Activated naive CD8-positive, alpha-beta T cell (primary cell): ENCODE data around the gene GHDC.
"Not testable (repeated sequence)": the region's sequence is repeated elsewhere in the genome, so short reads cannot be mapped to it uniquely, and the experiment has no call there.

ENCODE experiments used
- H3K27ac Mint-ChIP-seq: one replicate; pipeline ENCODE4 v1.8.0; 2021; ENCODE audit warnings: mixed read lengths
- H3K27me3 Mint-ChIP-seq: one replicate; pipeline ENCODE4 v1.8.0; 2021; ENCODE audit warnings: mixed read lengths
- H3K36me3 Mint-ChIP-seq: one replicate; pipeline ENCODE4 v1.8.0; 2021; ENCODE audit warnings: mixed read lengths
- H3K4me1 Mint-ChIP-seq: one replicate; pipeline ENCODE4 v1.8.0; 2021; ENCODE audit warnings: low read depth, mixed read lengths
- H3K4me3 Mint-ChIP-seq: one replicate; pipeline ENCODE4 v1.8.0; 2021; ENCODE audit warnings: mild to moderate bottlenecking, mixed read lengths
- H3K9me3 Mint-ChIP-seq: one replicate; pipeline ENCODE4 v1.8.0; 2021; ENCODE audit warnings: low read depth, mixed read lengths

The GHDC gene

DNA sequence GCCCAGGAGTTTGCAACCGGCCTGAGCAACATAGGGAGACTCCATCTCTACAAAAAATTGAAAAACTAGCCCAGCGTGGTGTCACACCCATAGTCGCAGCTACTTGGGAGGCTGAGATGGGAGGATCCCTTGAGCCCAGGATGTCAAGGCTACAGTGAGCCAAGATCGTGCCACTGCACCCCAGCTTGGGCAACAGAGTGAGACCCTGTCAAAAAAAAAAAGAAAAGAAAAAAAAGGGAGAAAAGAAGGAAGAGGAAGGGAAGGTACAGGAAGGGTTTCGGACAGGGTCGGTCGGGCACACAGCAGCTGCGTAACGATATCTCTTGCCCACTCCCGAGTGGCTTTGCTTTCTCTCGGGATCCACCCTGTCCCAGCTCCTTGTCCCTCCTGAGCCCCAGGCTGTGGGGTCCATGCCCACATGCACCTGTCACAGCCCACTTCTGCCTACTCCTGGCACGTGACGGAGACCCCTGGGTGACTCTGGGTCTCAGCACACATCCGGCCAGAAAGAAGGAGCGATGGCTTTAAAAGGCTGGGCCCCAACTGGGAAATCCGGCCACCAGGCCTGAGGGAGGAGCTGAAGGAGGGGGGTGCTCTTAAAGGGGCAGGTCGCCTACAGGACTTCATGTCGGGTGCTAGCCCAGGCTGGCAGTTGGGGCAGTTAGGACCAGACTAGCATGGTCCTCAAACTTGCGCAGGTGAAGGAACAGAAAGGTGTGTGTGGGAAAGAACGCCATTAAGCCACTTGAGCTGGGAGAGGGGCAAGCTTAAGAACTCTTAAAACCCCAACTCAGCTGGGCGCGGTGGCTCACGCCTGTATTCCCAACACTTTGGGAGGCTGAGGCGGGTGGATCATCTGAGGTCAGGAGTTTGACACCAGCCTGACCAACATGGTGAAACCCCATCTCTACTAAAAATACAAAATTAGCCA is at the start of gene GHDC:
Gene GHDC, minus strand, starts transcription at position 526 of the 931 bp plus-strand sequence. CDS start 913 bp downstream, outside the sequence.
- Mint-ChIP-seq H3K27ac (peak within 1 kb of the TSS; percentile 90), H3K9me3 (no peaks in the 10 kb centered on the region), H3K36me3 (no peaks in the 10 kb centered on the region), H3K4me1 (peaks cover 23% of the 10 kb centered on the region), H3K27me3 (no peaks in the 10 kb centered on the region), H3K4me3 (peak within 1 kb of the TSS; percentile 98)

DNA sequence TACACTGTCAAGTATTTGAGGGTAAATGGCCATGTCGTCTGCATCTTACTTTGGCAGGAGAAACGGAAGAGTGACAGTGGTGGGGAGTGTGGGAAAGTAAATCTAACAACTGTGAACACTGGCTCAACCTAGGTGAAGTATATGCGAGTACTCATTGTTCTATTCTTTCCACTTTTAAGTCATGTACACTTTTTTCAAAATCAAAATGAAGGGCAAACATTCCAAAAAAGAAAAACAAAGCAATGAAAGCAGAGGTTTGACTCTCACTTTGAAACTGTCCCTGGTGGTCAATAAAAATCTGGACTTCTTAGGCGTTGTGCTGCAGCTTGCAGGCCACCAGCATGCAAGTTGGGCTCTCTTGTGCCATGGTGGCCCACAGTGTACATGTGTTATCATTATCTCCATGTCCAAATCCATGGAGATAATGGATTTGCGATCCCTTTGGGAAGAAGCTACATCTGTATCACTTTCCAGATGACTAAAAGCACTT is 49.2 kb upstream of the GHDC start:
- Mint-ChIP-seq H3K27ac (peak overlapping the region; percentile 46), H3K4me3 (no peak overlapping the region), H3K4me1 (peaks cover 56% of the 10 kb centered on the region), H3K36me3 (no peaks in the 10 kb centered on the region), H3K9me3 (no peaks in the 10 kb centered on the region), H3K27me3 (no peaks in the 10 kb centered on the region)

- no peaks in the 10 kb centered on the region for H3K9me3 Mint-ChIP-seq
- H3K27ac Mint-ChIP-seq = no peak overlapping the region
- H3K36me3 Mint-ChIP-seq = no peaks in the 10 kb centered on the region
- H3K27me3 Mint-ChIP-seq = no peaks in the 10 kb centered on the region
- peaks cover 46% of the 10 kb centered on the region for H3K4me1 Mint-ChIP-seq
- H3K4me3 Mint-ChIP-seq = no peak overlapping the region
These were observed 47.6 kb upstream of the GHDC start for GRCh38 chr17:42241871-42242270.

DNA sequence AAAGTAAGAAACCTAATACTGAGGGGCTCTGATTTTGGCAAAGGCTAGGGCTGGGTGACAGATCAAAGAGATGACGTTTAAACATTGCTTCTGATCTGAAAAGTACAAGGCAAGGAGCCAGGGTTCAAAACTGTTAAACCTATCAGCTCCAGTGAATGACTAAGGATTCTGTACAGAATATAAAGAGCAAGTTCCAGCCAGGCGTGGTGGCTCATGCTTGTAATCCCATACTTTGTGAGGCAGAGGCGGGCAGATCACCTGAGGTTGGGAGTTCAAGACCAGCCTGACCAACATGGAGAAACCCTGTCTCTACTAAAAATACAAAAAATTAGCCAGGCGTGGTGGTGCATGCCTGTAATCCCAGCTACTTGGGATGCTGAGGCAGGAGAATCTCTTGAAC is 46.6 kb upstream of the GHDC start:
- not testable (repeated sequence) for H3K9me3 Mint-ChIP-seq, H3K4me3 Mint-ChIP-seq, H3K36me3 Mint-ChIP-seq, H3K27me3 Mint-ChIP-seq
- Mint-ChIP-seq H3K27ac (peak overlapping the region; percentile 54), H3K4me1 (peaks cover 43% of the 10 kb centered on the region)

- Mint-ChIP-seq H3K27me3 (no peaks in the 10 kb centered on the region), H3K4me1 (peaks cover 45% of the 10 kb centered on the region), H3K36me3 (no peaks in the 10 kb centered on the region), H3K27ac (peak overlapping the region; percentile 54), H3K9me3 (no peaks in the 10 kb centered on the region), H3K4me3 (no peak overlapping the region)
These were observed 45.9 kb upstream of the GHDC start for GRCh38 chr17:42240201-42240600.

- not testable (repeated sequence) for H3K27me3 Mint-ChIP-seq, H3K9me3 Mint-ChIP-seq, H3K4me3 Mint-ChIP-seq, H3K36me3 Mint-ChIP-seq, H3K27ac Mint-ChIP-seq
- peaks cover 49% of the 10 kb centered on the region for H3K4me1 Mint-ChIP-seq
These were observed 45.3 kb upstream of the GHDC start for GRCh38 chr17:42239576-42239975.

DNA sequence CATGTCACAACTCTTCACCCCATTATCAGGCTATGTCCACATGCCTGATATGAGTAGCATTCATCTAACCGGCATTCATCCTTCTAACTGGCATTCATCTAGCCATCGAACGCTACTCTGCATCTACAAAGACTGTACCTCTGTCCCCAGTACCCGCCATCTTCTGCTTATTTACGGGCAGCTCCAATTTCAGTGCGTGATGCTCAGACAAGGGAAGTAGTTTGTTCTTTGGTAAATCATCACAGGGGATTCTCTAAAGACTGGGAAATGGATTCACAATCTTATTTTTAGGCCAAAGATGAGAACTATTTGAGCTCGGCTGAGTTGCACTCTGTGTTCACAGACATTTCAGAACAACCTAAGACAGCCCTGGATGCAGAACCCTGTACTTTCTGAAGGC is 42.5 kb upstream of the GHDC start:
- no peak overlapping the region for H3K4me3 Mint-ChIP-seq

DNA sequence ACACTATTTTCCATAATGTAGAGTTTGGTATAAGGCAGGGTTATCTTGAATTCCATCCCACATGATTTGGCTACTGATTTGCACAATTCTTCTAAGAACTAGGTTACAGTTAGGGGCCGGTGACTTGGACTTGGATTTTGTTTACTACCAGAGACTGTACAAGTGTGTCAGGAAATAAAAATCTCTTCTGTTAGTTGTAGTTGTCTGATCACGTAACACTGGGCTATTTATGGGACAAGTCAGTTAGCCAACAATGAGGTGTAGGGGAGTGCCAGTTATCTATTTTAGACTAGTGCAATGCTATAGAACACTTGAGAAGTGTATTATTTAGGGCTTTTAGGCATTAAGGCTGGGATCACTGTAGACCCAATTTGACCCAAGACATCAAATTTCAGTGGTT is 39.7 kb upstream of the GHDC start:
- Mint-ChIP-seq H3K27me3 (no peaks in the 10 kb centered on the region), H3K9me3 (no peaks in the 10 kb centered on the region), H3K36me3 (no peaks in the 10 kb centered on the region), H3K27ac (peak overlapping the region; percentile 34), H3K4me3 (no peak overlapping the region), H3K4me1 (peaks cover 38% of the 10 kb centered on the region)

More for the DNA sequence above, 42.5 kb upstream of the GHDC start:
- Mint-ChIP-seq H3K9me3 (no peaks in the 10 kb centered on the region), H3K27ac (peak overlapping the region; percentile 2), H3K27me3 (no peaks in the 10 kb centered on the region), H3K36me3 (no peaks in the 10 kb centered on the region), H3K4me1 (peaks cover 44% of the 10 kb centered on the region)

GRCh38 chr17:42233156-42233555 is 38.9 kb upstream of the GHDC start:
- Mint-ChIP-seq H3K9me3 (no peaks in the 10 kb centered on the region), H3K4me3 (no peak overlapping the region), H3K27ac (no peak overlapping the region), H3K36me3 (no peaks in the 10 kb centered on the region), H3K4me1 (peaks cover 39% of the 10 kb centered on the region), H3K27me3 (no peaks in the 10 kb centered on the region)

- Mint-ChIP-seq H3K36me3 (no peaks in the 10 kb centered on the region), H3K4me3 (no peak overlapping the region), H3K27me3 (no peaks in the 10 kb centered on the region), H3K9me3 (no peaks in the 10 kb centered on the region), H3K4me1 (peaks cover 30% of the 10 kb centered on the region), H3K27ac (peak overlapping the region; percentile 34)
These were observed 35.9 kb upstream of the GHDC start for GRCh38 chr17:42230225-42230624.

DNA sequence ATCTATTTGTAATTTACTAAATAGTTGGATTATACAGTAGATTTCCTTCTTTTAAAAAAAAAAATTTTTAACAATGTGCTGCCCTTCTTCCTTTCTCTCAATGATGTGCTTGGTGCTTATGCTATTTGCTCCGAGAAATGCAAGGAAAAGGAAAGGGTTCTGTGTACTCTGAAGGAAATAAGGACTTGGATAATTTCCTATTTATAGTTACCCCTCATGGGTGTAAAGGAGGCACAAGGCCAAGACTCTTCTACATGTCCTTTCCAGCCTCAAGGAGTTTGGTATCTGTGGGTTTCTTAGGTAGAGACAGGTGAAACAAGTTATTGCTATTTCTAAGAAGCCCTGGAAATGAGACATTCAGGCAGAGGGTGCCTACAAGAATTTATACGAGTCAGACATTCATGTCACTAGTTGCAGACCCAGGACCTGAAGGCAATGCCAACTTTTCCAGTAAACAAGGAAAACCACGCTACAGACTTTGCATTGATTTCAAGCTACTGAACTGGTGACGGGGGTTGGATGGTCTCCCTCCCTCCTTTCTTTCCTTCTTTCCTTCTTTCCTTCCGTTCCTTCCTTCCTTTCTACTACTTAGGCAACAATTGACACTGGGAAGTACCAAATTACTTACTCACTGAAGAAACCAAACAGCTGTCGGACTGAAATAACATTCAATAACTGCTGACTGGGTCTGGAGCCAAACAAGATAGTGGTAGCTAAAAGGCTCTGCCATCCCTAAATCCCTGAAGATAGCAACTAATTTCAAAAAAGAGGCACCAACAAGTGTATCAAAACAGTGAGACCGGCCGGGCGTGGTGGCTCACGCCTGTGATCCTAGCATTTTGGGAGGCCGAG is 33.8 kb upstream of the GHDC start:
- H3K36me3 Mint-ChIP-seq = no peaks in the 10 kb centered on the region
- H3K9me3 Mint-ChIP-seq = no peaks in the 10 kb centered on the region
- no peaks in the 10 kb centered on the region for H3K27me3 Mint-ChIP-seq
- no peak overlapping the region for H3K4me3 Mint-ChIP-seq
- peaks cover 20% of the 10 kb centered on the region for H3K4me1 Mint-ChIP-seq
- H3K27ac Mint-ChIP-seq = peak overlapping the region; percentile 68

- H3K9me3 Mint-ChIP-seq = no peaks in the 10 kb centered on the region
- H3K4me1 Mint-ChIP-seq = peaks cover 23% of the 10 kb centered on the region
- H3K27me3 Mint-ChIP-seq = no peaks in the 10 kb centered on the region
- H3K4me3 Mint-ChIP-seq = no peak overlapping the region
- H3K27ac Mint-ChIP-seq = peak overlapping the region; percentile 28
- H3K36me3 Mint-ChIP-seq = no peaks in the 10 kb centered on the region
These were observed 31.4 kb upstream of the GHDC start for GRCh38 chr17:42225646-42226045.

DNA sequence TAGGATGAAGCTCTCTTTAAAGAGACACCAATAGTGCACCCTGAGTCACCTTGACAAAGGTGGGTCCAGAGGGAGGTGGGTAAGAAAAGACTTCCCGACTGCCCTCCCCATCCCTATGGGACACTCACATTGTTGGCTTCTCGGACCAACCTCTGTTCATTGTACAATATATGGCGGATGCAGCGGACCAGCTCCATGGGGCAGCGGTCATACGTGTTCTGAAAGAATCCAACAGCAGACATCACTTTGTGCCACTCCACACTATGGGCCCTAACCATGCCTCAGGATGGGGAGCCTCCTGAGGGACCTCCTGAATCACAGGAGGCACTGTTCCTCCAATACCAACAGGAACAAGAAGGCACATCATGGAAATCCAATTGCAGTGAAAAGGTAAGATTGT is 30.4 kb upstream of the GHDC start:
- Mint-ChIP-seq H3K36me3 (no peaks in the 10 kb centered on the region), H3K27me3 (no peaks in the 10 kb centered on the region), H3K9me3 (no peaks in the 10 kb centered on the region), H3K27ac (no peak overlapping the region), H3K4me1 (peaks cover 16% of the 10 kb centered on the region), H3K4me3 (no peak overlapping the region)

DNA sequence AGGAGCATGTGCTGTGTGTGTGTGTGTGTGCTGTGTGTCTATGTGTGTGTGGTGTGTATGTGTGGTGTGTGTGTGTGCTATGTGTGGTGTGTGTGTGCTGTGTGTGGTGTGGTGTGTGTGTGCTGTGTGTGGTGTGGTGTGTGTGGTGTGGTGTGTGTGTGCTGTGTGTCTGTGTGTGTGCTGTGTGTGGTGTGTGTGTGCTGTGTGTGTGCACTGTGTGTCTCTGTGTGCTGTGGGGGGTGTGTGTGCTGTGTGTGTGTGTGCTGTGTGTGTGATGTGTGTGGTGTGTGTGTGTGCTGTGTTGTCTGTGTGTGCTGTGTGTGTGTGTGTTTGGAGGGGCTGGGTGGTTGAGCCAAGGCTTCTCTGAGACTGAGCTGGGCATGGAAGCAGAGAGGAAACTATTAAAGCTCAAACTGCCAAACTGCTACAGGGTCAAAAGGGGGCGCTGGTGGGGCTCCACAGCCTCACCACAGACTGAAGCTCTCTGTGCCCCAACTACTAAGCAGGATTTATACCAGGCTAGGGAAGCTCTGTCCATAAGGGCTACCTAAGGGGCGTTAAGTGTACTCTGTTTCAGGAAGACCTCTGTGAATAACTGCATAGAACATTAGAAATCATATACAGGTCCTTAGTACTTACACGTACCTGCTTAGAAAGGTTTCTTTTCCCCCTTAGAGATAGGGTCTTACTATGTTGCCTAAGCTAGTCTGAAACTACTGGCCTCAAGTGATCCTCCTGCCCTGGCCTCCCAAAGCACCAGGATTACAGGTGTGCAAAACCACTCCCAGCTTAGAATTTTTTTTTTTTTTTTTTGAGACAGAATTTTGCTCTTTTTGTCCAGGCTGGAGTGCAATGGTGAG is 27.8 kb upstream of the GHDC start:
- Mint-ChIP-seq H3K36me3 (peaks cover 3% of the 10 kb centered on the region), H3K4me3 (no peak overlapping the region), H3K27ac (peak overlapping the region; percentile 64), H3K9me3 (no peaks in the 10 kb centered on the region), H3K27me3 (no peaks in the 10 kb centered on the region), H3K4me1 (peaks cover 13% of the 10 kb centered on the region)
